Aorta (tissue), 5 donors: ENCODE results near the gene NTHL1. TPM values are rescaled to one million over a fixed set of nuclear protein-coding genes. Genes with fewer than 3 reads are reported as not detected.

Source experiments
- ATAC-seq: fragments of 200-7000 bp; cut with Tn5 transposase; one replicate; pipeline ENCODE4 v1.9.1; 2022; ENCODE audit warnings: moderate library complexity; ENCODE audit not compliant: low FRiP score
- DNase-seq, 2 donors: peaks; one replicate each; pipeline ENCODE4 v3.0.0-alpha.2; 2020
- H3K27ac ChIP-seq, 2 donors: one replicate each; pipeline ENCODE4 v1.5.1; 2013; ENCODE audit warnings: low read length in 2 of 2, mild to moderate bottlenecking in 2 of 2, moderate library complexity in 2 of 2, control low read depth in 1 of 2, inconsistent platforms in 1 of 2, low read depth in 1 of 2
- H3K27me3 ChIP-seq, 2 donors: one replicate each; pipeline ENCODE4 v1.6.1; 2013; ENCODE audit warnings: control low read depth in 1 of 2, low read length in 1 of 2, mild to moderate bottlenecking in 1 of 2, moderate library complexity in 1 of 2; ENCODE audit not compliant: insufficient read depth in 2 of 2, control insufficient read depth in 1 of 2
- H3K36me3 ChIP-seq, 2 donors: one replicate each; pipeline ENCODE4 v1.6.1; 2013; ENCODE audit warnings: control low read depth in 1 of 2, low read length in 1 of 2, mild to moderate bottlenecking in 1 of 2; ENCODE audit not compliant: insufficient read depth in 2 of 2, control insufficient read depth in 1 of 2
- H3K4me1 ChIP-seq, 2 donors: one replicate each; pipeline ENCODE4 v1.6.1; 2013; ENCODE audit warnings: low read length in 2 of 2, control low read depth in 1 of 2, mild to moderate bottlenecking in 1 of 2, moderate library complexity in 1 of 2; ENCODE audit not compliant: insufficient read depth in 2 of 2, control insufficient read depth in 1 of 2
- H3K4me3 ChIP-seq, 2 donors: one replicate each; pipeline ENCODE4 v1.5.1; 2013; ENCODE audit warnings: low read length in 2 of 2, control low read depth in 1 of 2, mild to moderate bottlenecking in 1 of 2
- H3K9me3 ChIP-seq: one replicate; pipeline ENCODE4 v1.6.1; 2013; ENCODE audit warnings: mild to moderate bottlenecking, low read length; ENCODE audit not compliant: control insufficient read depth
- WGBS, 2 donors: extraction: QIAGEN DNeasy Blood & Tissue Kit; methylation state at CpG; one replicate each; pipeline ENCODE4 v1.1.7; 2013; 5-methylcytosine and 5-hydroxymethylcytosine counted together
- intact Hi-C, 2 donors: fragments of 100-400 bp; cut with DNase I; formaldehyde crosslinking; loops; one replicate each; pipeline versions ENCODE4 v1.14.2 to v1.15.0; 2022
- polyA plus RNA-seq, 2 donors: library from polyadenylated mRNA; stranded (reverse); fragments of 200-250 nt; gene quantifications; one replicate each; pipeline ENCODE4 v1.2.3, GENCODE V29; 2013
- total RNA-seq, 2 donors: library from RNA; stranded (reverse); fragmentation: NEBNext Ultra II Directional; extraction: Animal tissue kit (Norgen Biotek cat#: 25700); gene quantifications; one replicate each; pipeline ENCODE4 v1.2.1, GENCODE V29; 2021
- donor health status: healthy with polysubstance abuse.
- donor health status: Bipolar disorder and iron deficiency.
- donor health status: DM: no; HTN: no; CAD: no.
- donor health status: DM: no; HTN: no; CAD: no.
- donor health status: DM: yes; HTN: yes; CAD: no.

NTHL1 gene
- total and polyA plus RNA-seq, 4 donors = 7.4 to 33.8 (median 18.6) TPM

DNA sequence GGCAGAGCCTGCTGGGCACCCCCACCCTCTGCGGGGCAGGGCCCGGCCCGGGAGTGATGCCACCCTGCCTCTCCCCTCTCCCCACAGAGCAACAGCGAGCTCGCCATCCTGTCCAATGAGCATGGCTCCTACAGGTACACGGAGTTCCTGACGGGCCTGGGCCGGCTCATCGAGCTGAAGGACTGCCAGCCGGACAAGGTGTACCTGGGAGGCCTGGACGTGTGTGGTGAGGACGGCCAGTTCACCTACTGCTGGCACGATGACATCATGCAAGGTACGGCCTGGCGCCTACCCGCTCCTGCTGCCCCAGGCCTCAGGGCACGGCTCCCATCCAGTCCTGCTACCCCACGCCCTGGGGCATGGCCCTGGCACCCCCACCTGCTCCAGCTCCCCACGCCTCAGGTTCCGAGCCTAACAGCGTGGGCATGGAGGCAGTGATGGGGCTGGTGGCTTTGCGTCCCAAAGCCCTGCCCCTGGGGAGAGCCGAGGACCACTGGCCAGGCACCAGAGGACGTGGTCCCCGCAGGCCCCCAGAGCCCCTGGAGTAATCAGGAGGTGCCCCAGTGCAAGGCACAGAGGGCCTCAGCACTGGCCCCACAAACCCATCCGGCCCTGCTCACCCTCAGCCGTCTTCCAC, 38.6 kb upstream of the NTHL1 start:
- Histone ChIP-seq H3K4me3 (no peak overlapping the region), H3K27me3 (no peaks in the 10 kb centered on the region), H3K4me1 (no peaks in the 10 kb centered on the region), H3K9me3 (no peaks in the 10 kb centered on the region), H3K27ac (no peak overlapping the region), H3K36me3 (peaks cover 0 to 2% of the 10 kb centered on the region in 2 donors)
- ATAC-seq (no peak), DNase-seq (no peak)
- intact Hi-C loops = loop anchor here in 1 of 2 donors (5.0 kb wide), 1 partner anchor 64 kb away; no protein-coding TSS in a partner anchor
- 78 to 79% methylated on average over 27 of the region's 27 CpGs for WGBS, 2 donors

DNA sequence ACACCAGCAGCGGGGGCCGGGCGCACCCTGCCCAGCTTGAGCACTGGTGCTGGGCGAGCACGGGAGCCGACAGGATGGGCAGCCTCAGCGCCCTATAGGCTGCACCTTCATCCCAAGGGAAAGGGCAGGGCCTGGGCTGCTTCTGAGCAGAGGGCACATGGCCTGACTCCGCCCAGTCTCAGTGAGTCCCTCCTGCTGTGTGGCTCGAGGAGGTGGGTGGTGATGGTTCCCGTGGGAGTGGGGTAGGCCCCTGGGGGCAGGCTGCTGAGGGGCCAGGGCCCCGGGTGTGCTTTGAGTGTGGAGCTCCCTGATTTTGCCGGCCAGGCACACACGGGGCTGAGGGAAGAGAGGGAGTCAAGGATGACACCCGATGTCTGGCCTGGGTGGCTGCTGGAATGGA, 38.0 kb upstream of the NTHL1 start:
- Histone ChIP-seq H3K27me3 (no peaks in the 10 kb centered on the region), H3K4me3 (no peak overlapping the region), H3K27ac (no peak overlapping the region), H3K36me3 (no peaks in the 10 kb centered on the region), H3K4me1 (no peaks in the 10 kb centered on the region), H3K9me3 (no peaks in the 10 kb centered on the region)
- DNase-seq (no peak), ATAC-seq (no peak)
- WGBS, 2 donors = 42 to 50% methylated on average over 11 to 14 of the region's 14 CpGs
- intact Hi-C loops = loop anchor here in 1 of 2 donors (5.0 kb wide), 1 partner anchor 63 kb away; no protein-coding TSS in a partner anchor

DNA sequence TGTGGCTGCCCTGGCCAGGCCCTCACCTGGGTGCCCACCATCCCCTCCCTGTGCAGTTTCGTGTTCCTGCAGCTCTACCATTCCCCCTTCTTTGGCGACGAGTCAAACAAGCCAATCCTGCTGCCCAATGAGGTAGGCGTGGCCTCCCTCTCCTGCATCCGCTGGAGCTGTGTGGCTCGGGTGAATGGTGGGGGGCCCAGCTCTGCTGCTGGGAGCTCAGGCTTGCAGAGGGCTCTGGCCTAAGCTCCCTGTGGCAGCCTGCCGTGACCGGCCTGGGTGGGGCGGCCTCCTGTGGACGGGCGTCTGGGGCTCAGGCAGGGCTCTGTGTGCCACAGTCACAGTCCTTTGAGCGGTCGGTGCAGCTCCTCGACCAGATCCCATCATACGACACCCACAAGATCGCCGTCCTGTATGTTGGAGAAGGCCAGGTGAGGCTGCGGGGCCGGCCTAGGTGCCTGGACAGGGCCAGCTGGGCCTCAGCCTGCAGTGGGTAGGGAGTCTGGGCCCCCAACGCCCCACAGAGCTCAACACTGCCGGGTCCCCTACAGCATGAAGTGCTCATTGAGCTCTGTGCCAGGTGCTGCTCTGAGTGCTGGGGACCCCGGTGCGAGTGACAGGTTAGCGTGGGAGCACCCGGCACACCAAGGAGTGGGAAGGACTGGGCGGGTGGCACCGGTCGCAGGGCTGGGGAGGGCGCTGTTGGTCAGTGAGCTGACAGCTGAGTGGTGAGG, 37.4 kb upstream of the NTHL1 start:
- intact Hi-C loops = loop anchor here in 1 of 2 donors (5.0 kb wide), 1 partner anchor 63 kb away; no protein-coding TSS in a partner anchor
- 71 to 73% methylated on average over 28 to 29 of the region's 29 CpGs for WGBS, 2 donors
- no peak overlapping the region for H3K4me3 ChIP-seq

DNA sequence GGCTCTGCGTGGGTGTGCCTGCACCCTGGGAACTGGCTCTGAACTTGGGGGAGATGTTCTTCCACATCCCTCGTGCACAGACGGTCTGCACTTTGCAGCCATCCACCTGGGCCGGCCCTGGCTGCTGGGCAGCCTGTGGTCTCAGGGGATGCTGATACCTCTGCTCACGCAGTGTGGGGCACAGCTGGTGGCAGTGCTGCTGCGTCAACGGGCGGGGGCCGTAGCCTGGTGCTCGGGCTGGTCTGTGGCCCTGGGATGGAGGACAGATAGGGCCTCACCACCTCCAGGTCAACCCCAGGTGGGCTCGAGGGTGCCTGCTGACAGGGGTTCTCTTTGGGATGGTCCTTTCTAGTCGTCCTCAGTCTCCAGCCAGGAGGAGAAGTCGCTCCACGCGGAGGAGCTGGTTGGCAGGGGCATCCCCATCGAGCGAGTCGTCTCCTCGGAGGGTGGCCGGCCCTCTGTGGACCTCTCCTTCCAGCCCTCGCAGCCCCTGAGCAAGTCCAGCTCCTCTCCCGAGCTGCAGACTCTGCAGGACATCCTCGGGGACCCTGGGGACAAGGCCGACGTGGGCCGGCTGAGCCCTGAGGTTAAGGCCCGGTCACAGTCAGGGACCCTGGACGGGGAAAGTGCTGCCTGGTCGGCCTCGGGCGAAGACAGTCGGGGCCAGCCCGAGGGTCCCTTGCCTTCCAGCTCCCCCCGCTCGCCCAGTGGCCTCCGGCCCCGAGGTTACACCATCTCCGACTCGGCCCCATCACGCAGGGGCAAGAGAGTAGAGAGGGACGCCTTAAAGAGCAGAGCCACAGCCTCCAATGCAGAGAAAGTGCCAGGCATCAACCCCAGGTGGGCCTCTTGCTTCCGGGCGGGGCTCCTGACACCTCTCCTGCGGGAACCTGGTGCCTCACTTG, 36.5 kb upstream of the NTHL1 start:
- H3K27me3 ChIP-seq = no peaks in the 10 kb centered on the region
- intact Hi-C loops = no loop called here
- peaks cover 0 to 2% of the 10 kb centered on the region in 2 donors for H3K36me3 ChIP-seq
- no peaks in the 10 kb centered on the region for H3K9me3 ChIP-seq
- no peak for ATAC-seq
- DNase-seq = no peak
- no peaks in the 10 kb centered on the region for H3K4me1 ChIP-seq
- no peak overlapping the region for H3K27ac ChIP-seq
- 82 to 85% methylated on average over 42 to 44 of the region's 44 CpGs for WGBS, 2 donors
- H3K4me3 ChIP-seq = no peak overlapping the region

More for the DNA sequence above, 37.4 kb upstream of the NTHL1 start:
- ATAC-seq = no peak
- Histone ChIP-seq H3K36me3 (no peaks in the 10 kb centered on the region), H3K4me1 (no peaks in the 10 kb centered on the region), H3K27ac (no peak overlapping the region), H3K27me3 (no peaks in the 10 kb centered on the region), H3K9me3 (no peaks in the 10 kb centered on the region)
- DNase-seq = no peak

DNA sequence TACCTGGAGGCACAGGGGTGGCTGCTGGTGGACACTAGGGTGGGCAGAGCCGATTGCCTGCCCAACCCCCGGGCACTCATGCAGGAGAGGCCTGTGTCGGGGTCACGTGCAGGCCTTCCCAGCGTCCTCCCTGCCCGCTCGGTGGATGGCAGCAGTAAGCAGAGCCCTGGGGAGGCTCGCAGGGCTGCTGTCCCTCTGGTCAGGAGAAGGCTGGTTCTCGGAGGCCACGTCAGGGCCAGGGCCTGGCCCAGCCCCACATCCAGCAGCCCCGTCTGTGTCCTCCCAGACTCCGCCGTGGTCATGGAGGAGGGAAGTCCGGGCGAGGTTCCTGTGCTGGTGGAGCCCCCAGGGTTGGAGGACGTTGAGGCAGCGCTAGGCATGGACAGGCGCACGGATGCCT, 35.8 kb upstream of the NTHL1 start:
- Histone ChIP-seq H3K27ac (no peak overlapping the region), H3K36me3 (peaks cover 0 to 2% of the 10 kb centered on the region in 2 donors), H3K4me1 (no peaks in the 10 kb centered on the region), H3K4me3 (no peak overlapping the region), H3K9me3 (no peaks in the 10 kb centered on the region), H3K27me3 (no peaks in the 10 kb centered on the region)
- intact Hi-C loops = no loop called here
- ATAC-seq (no peak), DNase-seq (no peak)
- WGBS, 2 donors = 83 to 84% methylated on average over 19 of the region's 19 CpGs

DNA sequence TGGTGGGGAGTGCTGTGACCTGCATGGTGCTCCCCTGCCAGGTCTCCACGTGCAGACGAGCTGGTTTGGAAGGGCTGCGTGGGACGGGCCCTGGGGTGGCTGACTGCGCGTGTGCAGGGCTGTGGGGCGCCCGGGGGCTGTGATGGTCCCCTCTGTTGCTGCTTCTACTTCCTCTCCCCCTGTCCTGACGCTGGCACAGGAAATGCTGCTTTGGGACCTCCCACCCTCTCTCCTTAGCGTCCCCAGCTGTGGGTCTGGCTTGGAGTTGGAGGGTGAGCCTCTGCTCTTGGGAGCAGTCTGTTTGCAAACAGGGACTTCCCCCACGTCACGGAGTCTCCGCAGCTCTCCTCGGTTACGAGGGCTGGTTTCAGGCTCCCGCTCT, 35.3 kb upstream of the NTHL1 start:
- Histone ChIP-seq H3K4me1 (no peaks in the 10 kb centered on the region), H3K27ac (no peak overlapping the region), H3K9me3 (no peaks in the 10 kb centered on the region), H3K27me3 (no peaks in the 10 kb centered on the region), H3K36me3 (peaks cover 0 to 2% of the 10 kb centered on the region in 2 donors), H3K4me3 (no peak overlapping the region)
- intact Hi-C loops = no loop called here
- DNase-seq (no peak), ATAC-seq (no peak)
- WGBS, 2 donors = 76 to 79% methylated on average over 16 of the region's 16 CpGs

DNA sequence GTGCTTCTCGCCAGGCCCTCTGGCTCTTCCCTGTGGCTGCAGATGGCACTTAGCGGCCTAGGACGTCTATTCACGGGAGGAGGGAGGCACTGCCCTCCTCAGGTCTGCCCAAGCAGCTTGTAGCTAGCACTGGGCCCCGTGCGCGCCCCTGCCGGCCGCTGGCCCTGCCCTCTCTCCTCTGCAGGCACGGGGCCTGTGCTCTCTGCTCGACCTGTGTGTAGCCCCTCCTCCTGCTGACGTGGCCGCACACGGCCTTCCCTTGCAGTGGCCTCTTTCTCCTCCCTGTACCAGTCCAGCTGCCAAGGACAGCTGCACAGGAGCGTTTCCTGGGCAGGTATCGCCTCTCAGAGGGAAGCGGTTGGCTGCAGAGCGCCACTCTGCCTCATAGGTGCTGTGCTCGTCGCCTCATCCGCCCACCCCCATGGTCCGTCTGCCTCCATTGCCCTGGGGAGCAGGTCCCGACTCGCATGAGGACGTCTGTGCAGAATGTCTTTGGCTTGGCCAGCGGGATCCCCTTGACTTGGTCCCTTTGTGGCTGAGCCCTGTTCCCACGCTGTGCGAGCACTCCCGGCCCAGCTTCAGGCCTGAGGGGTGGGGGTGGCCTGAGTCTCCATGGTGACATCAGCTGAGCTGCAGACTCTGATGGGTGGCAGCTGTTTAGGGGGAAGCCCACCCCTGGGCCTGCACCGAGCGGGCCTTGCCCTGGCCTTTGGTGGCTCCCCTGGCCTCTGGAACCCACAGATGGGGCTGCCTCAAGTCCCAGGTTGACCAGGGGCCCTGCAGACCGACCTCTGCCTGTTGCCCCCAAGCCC, 34.7 kb upstream of the NTHL1 start:
- no peak overlapping the region for H3K4me3 ChIP-seq
- no peaks in the 10 kb centered on the region for H3K27me3 ChIP-seq
- intact Hi-C loops = no loop called here
- DNase-seq (no peak), ATAC-seq (no peak)
- H3K4me1 ChIP-seq = no peaks in the 10 kb centered on the region
- H3K9me3 ChIP-seq = no peaks in the 10 kb centered on the region
- H3K27ac ChIP-seq = no peak overlapping the region
- 75 to 76% methylated on average over 27 to 32 of the region's 32 CpGs for WGBS, 2 donors
- H3K36me3 ChIP-seq = peaks cover 0 to 2% of the 10 kb centered on the region in 2 donors
